Measurements from ENCODE around the gene SCCPDH.

DNA sequence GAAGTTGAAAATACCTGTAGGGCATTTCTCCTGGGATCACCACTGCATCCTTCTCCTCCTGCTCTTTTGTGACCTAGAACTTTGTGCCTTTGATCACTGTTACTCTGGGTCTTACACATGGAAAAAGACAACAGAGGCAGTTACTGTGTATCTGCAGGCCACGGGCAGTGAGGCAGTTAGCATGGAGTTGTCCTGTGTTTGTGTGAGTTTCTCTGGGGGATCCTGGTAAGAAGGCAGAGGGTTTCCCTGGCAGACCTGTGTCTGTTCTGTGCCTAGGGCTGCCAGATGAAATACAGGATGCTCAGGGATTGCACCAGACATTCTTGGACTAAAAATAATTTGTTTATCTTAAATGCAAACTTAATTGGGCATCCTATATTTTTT, 44.4 kb upstream of the SCCPDH start:
- TF ChIP-seq, protein P1, sequence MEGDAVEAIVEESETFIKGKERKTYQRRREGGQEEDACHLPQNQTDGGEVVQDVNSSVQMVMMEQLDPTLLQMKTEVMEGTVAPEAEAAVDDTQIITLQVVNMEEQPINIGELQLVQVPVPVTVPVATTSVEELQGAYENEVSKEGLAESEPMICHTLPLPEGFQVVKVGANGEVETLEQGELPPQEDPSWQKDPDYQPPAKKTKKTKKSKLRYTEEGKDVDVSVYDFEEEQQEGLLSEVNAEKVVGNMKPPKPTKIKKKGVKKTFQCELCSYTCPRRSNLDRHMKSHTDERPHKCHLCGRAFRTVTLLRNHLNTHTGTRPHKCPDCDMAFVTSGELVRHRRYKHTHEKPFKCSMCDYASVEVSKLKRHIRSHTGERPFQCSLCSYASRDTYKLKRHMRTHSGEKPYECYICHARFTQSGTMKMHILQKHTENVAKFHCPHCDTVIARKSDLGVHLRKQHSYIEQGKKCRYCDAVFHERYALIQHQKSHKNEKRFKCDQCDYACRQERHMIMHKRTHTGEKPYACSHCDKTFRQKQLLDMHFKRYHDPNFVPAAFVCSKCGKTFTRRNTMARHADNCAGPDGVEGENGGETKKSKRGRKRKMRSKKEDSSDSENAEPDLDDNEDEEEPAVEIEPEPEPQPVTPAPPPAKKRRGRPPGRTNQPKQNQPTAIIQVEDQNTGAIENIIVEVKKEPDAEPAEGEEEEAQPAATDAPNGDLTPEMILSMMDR (IDR thresholded peaks at IDR 0.05; ENCODE audit: low read depth, low read length), result no peak
- TF ChIP-seq EZH2phosphoT487 (IDR thresholded peaks at IDR 0.05; ENCODE audit: low read depth), result no peak
